Stimulated activated CD8-positive, alpha-beta memory T cell treated with anti-CD3 and anti-CD28 coated beads, Interleukin-12 subunit alpha, Interleukin-12 subunit beta, amount 100 ng/mL, for 1 hour (primary cell): ENCODE measurements around the gene STXBP2.

ENCODE experiments used
- DNase-seq: peaks from one replicate; pipeline ENCODE4 v3.0.0-alpha.2; 2020; ENCODE audit warnings: low read depth

The STXBP2 gene

DNA sequence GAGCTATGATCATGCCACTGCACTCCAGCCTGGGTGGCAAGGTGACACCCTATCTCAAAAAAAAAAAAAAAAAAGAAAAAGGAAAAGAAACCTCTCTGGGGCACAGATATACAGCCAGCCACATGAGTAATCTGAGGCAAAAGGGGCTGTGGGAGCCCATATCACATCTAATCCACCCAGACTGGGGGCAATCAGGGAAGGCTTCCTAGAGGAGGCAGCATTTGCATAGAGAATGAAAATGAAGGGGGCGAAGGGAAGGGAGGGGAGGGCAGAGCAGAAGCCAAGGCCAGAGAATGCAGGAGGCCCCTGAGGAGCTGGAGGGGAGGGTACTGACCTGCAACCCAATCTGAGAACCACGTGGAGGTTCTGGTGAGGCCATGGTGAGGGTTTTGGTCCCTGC, 13.2 kb downstream of the STXBP2 start:
- no peak for DNase-seq

DNA sequence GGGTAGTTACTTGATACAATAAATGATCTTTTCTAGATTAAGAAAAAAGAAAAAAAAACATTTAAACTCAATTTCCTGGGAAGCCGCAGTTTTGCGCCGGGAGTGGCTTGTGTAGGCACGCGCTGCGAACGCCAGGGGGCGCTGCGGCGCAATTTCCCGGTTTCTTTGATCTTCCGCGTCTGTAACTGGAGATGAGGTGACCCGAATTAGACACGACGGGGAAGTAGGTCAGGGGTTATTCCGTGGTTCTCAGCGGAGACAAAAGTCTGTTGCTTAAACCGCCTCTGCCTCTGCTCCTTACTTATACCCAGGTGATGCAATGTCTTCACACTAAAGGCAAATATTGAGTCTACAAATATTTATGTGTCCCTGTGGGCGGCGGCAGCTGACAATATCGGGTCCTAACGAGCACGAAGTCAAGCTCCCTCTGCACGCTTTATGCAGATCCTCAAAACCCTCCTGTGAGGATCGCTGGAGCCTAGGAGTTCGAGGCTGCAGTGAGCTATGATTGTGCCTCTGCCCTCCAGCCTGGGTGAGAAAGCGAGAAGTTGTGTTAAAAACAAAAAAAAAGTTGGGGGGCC, 15.2 kb downstream of the STXBP2 start:
- DNase-seq: peak; percentile 86

- DNase-seq: no peak
These were observed 17.5 kb downstream of the STXBP2 start for GRCh38 chr19:7654401-7654800.

GRCh38 chr19:7655581-7655980, 18.7 kb downstream of the STXBP2 start:
- no peak for DNase-seq

GRCh38 chr19:7657131-7657751, 20.3 kb downstream of the STXBP2 start:
- no peak for DNase-seq

DNA sequence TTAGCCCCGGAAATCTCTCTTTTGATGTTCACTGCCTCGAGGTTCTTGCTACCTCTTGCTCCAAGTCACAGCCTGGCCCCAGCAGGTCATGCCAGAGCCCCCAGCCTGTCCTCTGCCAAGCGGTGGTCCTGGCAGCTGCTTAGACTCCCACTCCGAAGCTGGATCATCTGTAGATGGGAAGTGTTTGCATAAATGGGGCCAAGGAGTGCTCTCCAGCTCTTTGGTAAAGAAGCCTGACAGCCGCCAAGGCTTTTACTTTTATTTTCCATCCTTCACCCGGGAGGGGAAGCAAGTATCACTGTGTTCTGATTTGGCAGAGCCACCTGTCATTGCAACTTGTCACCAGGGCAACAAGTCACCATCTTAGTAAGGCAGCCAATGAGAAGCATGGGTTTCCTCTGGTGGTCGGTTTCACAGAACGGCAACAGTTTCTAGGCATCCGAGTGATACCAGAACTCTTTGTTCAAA, 21.3 kb downstream of the STXBP2 start:
- DNase-seq: no peak

- no peak for DNase-seq
These were observed 25.0 kb downstream of the STXBP2 start for GRCh38 chr19:7661744-7662538.

- no peak for DNase-seq
These were observed 25.7 kb downstream of the STXBP2 start for GRCh38 chr19:7662657-7663056.

DNA sequence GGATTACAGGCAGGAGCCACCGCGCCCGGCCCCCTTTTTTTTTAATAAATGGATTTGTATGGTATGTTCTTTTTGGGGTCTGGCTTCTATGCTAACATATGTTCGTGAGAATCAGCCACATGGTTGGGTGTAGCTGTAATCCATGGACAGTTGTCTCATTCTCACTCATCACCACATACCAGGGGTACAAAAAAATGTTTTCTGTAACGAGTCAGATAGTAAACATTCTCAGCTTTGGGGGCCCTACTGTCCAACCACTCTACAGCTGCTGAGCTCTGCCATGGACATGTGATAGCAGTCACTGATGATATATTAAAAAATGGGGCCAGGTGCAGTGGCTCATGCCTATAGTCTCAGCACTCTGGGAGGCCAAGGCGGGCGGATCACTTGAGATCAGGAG, 26.8 kb downstream of the STXBP2 start:
- DNase-seq: no peak

GRCh38 chr19:7665076-7665475, 28.2 kb downstream of the STXBP2 start:
- no peak for DNase-seq

- no peak for DNase-seq
These were observed 31.9 kb downstream of the STXBP2 start, which contains the start of gene RETN for GRCh38 chr19:7668842-7669241. Gene RETN, plus strand, starts transcription at chr19:7669049. Its CDS starts 278 bp downstream, at chr19:7669327.

DNA sequence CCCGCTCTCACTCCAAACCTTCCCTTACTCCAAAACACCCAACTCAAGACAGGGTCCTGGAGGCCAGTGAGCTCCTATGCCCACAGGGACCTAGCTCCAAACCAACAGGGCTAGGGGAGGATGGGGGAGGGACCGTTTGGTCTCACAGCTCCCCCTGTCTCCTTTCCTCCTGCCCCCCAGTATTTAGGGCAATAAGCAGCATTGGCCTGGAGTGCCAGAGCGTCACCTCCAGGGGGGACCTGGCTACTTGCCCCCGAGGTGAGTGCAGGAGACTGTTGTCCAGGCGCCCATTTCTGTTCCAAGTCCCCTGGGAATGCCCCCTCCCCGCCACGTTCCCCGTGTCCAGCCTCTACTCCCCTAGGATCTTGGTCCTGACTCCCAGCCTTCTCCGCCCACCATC, 32.7 kb downstream of the STXBP2 start:
- no peak for DNase-seq

DNA sequence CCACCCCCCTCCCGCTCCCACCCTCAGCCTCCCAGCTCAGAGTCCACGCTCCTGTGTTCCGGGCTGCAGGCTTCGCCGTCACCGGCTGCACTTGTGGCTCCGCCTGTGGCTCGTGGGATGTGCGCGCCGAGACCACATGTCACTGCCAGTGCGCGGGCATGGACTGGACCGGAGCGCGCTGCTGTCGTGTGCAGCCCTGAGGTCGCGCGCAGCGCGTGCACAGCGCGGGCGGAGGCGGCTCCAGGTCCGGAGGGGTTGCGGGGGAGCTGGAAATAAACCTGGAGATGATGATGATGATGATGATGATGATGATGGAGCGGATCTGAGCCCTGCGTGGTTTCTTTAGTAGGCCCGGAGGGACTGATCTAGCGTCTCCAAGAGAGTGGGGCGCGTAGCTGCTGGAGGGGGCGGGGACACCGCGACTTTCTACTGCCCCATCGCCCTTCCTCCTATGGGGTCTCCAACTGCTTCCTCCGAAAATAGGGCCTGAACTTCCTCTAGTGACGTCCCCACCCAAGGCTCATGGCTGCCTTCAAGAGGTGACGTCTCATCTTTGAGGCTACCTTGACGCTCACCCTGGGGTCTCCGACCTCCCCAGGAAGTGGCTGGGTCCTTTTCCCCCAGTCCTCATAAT, 33.4 kb downstream of the STXBP2 start:
- DNase-seq: no peak

GRCh38 chr19:7670790-7671189, 33.9 kb downstream of the STXBP2 start:
- DNase-seq: no peak

DNA sequence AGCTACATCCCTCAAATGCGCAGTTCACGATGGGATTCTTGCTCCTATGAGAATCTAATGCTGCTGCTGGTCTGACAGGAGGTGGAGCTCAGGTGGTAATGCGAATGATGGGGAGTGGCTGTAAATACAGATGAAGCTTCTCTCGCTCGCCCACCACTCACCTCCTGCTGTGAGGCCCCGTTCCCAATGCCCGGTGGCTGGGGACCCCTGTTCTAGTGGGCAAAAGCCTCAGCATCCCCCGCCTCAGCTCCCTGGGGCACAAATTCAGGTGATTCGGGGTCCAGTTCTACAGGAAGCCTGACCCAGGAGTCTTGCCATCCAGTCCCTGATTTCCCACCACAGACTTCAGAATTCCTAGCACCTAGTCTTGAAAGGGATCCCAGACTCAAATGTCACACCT, 35.6 kb downstream of the STXBP2 start:
- DNase-seq: no peak

GRCh38 chr19:7674010-7675005, 37.4 kb downstream of the STXBP2 start:
- DNase-seq: no peak

GRCh38 chr19:7676376-7676775, 39.5 kb downstream of the STXBP2 start:
- DNase-seq: no peak

GRCh38 chr19:7676854-7677253, 39.9 kb downstream of the STXBP2 start, which contains the start of gene MCEMP1:
Gene MCEMP1, plus strand, starts transcription at chr19:7677090. Its CDS starts 31 bp downstream, at chr19:7677121.
- no peak for DNase-seq

DNA sequence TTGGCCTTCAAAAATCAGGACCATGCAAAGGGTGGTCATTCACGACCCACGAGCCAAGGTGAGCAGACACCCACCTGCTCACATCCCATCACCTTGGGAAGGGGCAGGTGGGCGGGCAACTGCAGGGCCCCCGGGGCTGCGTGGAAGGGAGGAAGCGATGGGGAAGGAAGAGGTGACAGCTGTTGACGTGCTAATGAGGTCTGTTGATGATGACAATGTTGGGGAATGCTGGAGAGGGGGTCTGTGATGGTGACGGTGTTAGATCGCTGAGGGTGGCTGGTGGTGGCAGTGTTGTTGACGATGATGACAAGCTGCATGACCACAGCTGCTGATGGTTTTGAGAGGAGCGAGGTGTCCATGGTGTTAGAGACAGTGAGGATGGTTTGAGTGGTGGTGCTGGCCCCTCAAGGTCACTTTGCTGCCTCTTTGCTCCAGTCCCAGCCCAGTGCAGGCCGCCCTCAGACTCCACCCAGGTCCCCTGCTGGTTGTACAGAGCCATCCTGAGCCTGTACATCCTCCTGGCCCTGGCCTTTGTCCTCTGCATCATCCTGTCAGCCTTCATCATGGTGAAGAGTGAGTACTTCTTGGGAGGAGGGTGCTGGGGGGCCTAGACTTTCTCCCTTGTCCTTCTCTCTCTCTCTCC, 40.9 kb downstream of the STXBP2 start:
- no peak for DNase-seq

GRCh38 chr19:7678971-7679751, 42.3 kb downstream of the STXBP2 start:
- DNase-seq: peak; percentile 50
